Sigmoid colon (tissue), 7 donors: ENCODE results near the gene DRC3. TPM values are rescaled to one million over a fixed set of nuclear protein-coding genes. Genes with fewer than 3 reads are reported as not detected.

Experiments
- DNase-seq: peaks from one replicate; pipeline ENCODE4 v3.0.0-alpha.2; 2019
- H3K27ac ChIP-seq, 4 donors: fragments of 200-600 bp; sonication (generic); one replicate each; pipeline ENCODE4 v1.5.1; 2016 to 2019; ENCODE audit warnings: mild to moderate bottlenecking in 1 of 4
- H3K27me3 ChIP-seq, 3 donors: fragments of 200-600 bp; sonication (generic); one replicate each; pipeline ENCODE4 v1.5.1; 2019; ENCODE audit warnings: mild to moderate bottlenecking in 1 of 3
- H3K36me3 ChIP-seq, 4 donors: fragments of 200-600 bp; sonication (generic); one replicate each; pipeline ENCODE4 v1.5.1; 2016 to 2019
- H3K4me1 ChIP-seq, 4 donors: fragments of 200-600 bp; sonication (generic); one replicate each; pipeline ENCODE4 v1.5.1; 2017 to 2019
- H3K4me3 ChIP-seq, 4 donors: fragments of 200-600 bp; sonication (generic); one replicate each; pipeline ENCODE4 v1.5.1; 2017 to 2019; ENCODE audit warnings: mild to moderate bottlenecking in 2 of 4, moderate library complexity in 1 of 4
- H3K9me3 ChIP-seq, 4 donors: fragments of 200-600 bp in 3 of 4; sonication (generic) in 3 of 4; one replicate each; pipeline versions ENCODE4 v1.5.1 to v1.6.1; 2013 to 2019
- CTCF ChIP-seq, 4 experiments: fragments of 450-650 bp in 3 of 4; fragments of 200-600 bp in 1 of 4; IDR thresholded peaks; one replicate each; pipeline ENCODE4 v1.5.1; 2016 to 2019; ENCODE audit warnings: antibody characterized with exemption in 4 of 4, mild to moderate bottlenecking in 3 of 4, moderate library complexity in 2 of 4
- EP300 ChIP-seq, 4 donors: sonication (generic); formaldehyde crosslinking; IDR thresholded peaks; one replicate each; pipeline ENCODE4 v1.6.1; 2017; ENCODE audit warnings: antibody characterized with exemption in 4 of 4
- POLR2A ChIP-seq, 2 donors: fragments of 450-650 bp; IDR thresholded peaks; one replicate each; pipeline ENCODE4 v1.6.1; 2016; ENCODE audit warnings: antibody characterized with exemption in 2 of 2, mild to moderate bottlenecking in 2 of 2, moderate library complexity in 2 of 2
- POLR2AphosphoS5 ChIP-seq, 4 donors: sonication (generic); formaldehyde crosslinking; IDR thresholded peaks; one replicate each; pipeline ENCODE4 v1.6.1; 2017; ENCODE audit warnings: antibody characterized with exemption in 4 of 4
- WGBS, 2 donors: extraction: QIAGEN DNeasy Blood & Tissue Kit; methylation state at CpG; one replicate each; pipeline ENCODE4 v1.1.7; 2013; 5-methylcytosine and 5-hydroxymethylcytosine counted together
- intact Hi-C: fragments of 100-400 bp; cut with DNase I; formaldehyde crosslinking; loops from one replicate; pipeline ENCODE4 v1.15.1; 2023
- polyA plus RNA-seq, 3 donors: library from polyadenylated mRNA; stranded (reverse); fragments of 200-250 nt; gene quantifications; one replicate each; pipeline ENCODE4 v1.2.3, GENCODE V29; 2013
- total RNA-seq, 4 donors: library from RNA; depleted of rRNA; stranded (reverse); fragments of >200 nt; gene quantifications; one replicate each; pipeline ENCODE4 v1.1.0, GENCODE V29; 2016
- donor health status: healthy with polysubstance abuse.
- donor health status: Bipolar disorder and iron deficiency.
- donor health status: healthy.

Gene DRC3
- total and polyA plus RNA-seq, 7 donors = 0.36 to 6.1 (median 1.6) TPM; not detected in 2

- intact Hi-C loops = no loop called here
- no peaks in the 10 kb centered on the region for H3K27me3 ChIP-seq
- TF ChIP-seq POLR2A (IDR thresholded peaks at IDR 0.05) (no peak), POLR2AphosphoS5 (IDR thresholded peaks at IDR 0.05) (no peak), EP300 (IDR thresholded peaks at IDR 0.05) (no peak)
- H3K9me3 ChIP-seq = no peaks in the 10 kb centered on the region
- H3K4me3 ChIP-seq = no peak overlapping the region
- H3K4me1 ChIP-seq = peaks cover 0 to 32% (median 27%) of the 10 kb centered on the region in 4 donors
- no peak for DNase-seq
- H3K27ac ChIP-seq = no peak overlapping the region
- H3K36me3 ChIP-seq = peaks cover 0 to 29% (median 4%) of the 10 kb centered on the region in 4 donors
- 90 to 92% methylated on average over 8 of the region's 8 CpGs for WGBS, 2 donors
These were observed 70.3 kb downstream of the DRC3 start for GRCh38 chr17:18042983-18043382.

GRCh38 chr17:18043491-18043890 lies 70.8 kb downstream of the DRC3 start:
- no peaks in the 10 kb centered on the region for H3K9me3 ChIP-seq
- H3K36me3 ChIP-seq = peaks cover 0 to 33% (median 4%) of the 10 kb centered on the region in 4 donors
- no peak for DNase-seq
- TF ChIP-seq POLR2AphosphoS5 (IDR thresholded peaks at IDR 0.05) (no peak), CTCF (IDR thresholded peaks at IDR 0.05) (no peak), POLR2A (IDR thresholded peaks at IDR 0.05) (no peak)
- H3K27ac ChIP-seq = no peak overlapping the region
- WGBS, 2 donors = 60 to 90% methylated on average over 1 of the region's 1 CpG
- intact Hi-C loops = no loop called here
- no peak overlapping the region for H3K4me3 ChIP-seq
- H3K27me3 ChIP-seq = no peaks in the 10 kb centered on the region
- H3K4me1 ChIP-seq = peaks cover 0 to 27% (median 22%) of the 10 kb centered on the region in 4 donors

GRCh38 chr17:18044609-18045008 lies 71.9 kb downstream of the DRC3 start:
- Histone ChIP-seq H3K4me3 (no peak overlapping the region), H3K27ac (no peak overlapping the region), H3K36me3 (peaks cover 0 to 33% (median 4%) of the 10 kb centered on the region in 4 donors), H3K27me3 (no peaks in the 10 kb centered on the region), H3K4me1 (peaks cover 0 to 26% (median 21%) of the 10 kb centered on the region in 4 donors), H3K9me3 (no peaks in the 10 kb centered on the region)
- DNase-seq = no peak
- 91 to 93% methylated on average over 3 of the region's 3 CpGs for WGBS, 2 donors
- TF ChIP-seq EP300 (IDR thresholded peaks at IDR 0.05) (no peak), CTCF (IDR thresholded peaks at IDR 0.05) (no peak), POLR2A (IDR thresholded peaks at IDR 0.05) (no peak), POLR2AphosphoS5 (IDR thresholded peaks at IDR 0.05) (no peak)
- intact Hi-C loops = no loop called here

GRCh38 chr17:18045691-18046350 lies 73.2 kb downstream of the DRC3 start:
- intact Hi-C loops = no loop called here
- Histone ChIP-seq H3K4me1 (peaks cover 0 to 16% (median 10%) of the 10 kb centered on the region in 4 donors), H3K27ac (no peak overlapping the region), H3K36me3 (peaks cover 0 to 33% (median 4%) of the 10 kb centered on the region in 4 donors), H3K9me3 (no peaks in the 10 kb centered on the region), H3K4me3 (no peak overlapping the region), H3K27me3 (no peaks in the 10 kb centered on the region)
- no peak for TF ChIP-seq POLR2AphosphoS5 (IDR thresholded peaks at IDR 0.05)
- no peak for TF ChIP-seq POLR2A (IDR thresholded peaks at IDR 0.05)
- TF ChIP-seq CTCF (IDR thresholded peaks at IDR 0.05) = no peak
- TF ChIP-seq EP300 (IDR thresholded peaks at IDR 0.05) = no peak
- DNase-seq = no peak
- 88 to 93% methylated on average over 3 of the region's 3 CpGs for WGBS, 2 donors

GRCh38 chr17:18055597-18055996 lies 82.9 kb downstream of the DRC3 start:
- Histone ChIP-seq H3K36me3 (peaks cover 10 to 71% (median 21%) of the 10 kb centered on the region in 4 donors), H3K4me3 (no peak overlapping the region), H3K27me3 (no peaks in the 10 kb centered on the region), H3K9me3 (no peaks in the 10 kb centered on the region), H3K27ac (no peak overlapping the region), H3K4me1 (no peaks in the 10 kb centered on the region)
- no peak for TF ChIP-seq CTCF (IDR thresholded peaks at IDR 0.05)
- no peak for TF ChIP-seq EP300 (IDR thresholded peaks at IDR 0.05)
- TF ChIP-seq POLR2AphosphoS5 (IDR thresholded peaks at IDR 0.05) = no peak
- TF ChIP-seq POLR2A (IDR thresholded peaks at IDR 0.05) = no peak
- 91 to 96% methylated on average over 6 of the region's 6 CpGs for WGBS, 2 donors
- intact Hi-C loops = no loop called here
- no peak for DNase-seq
